Heart right ventricle (tissue), 16 donors: ENCODE results near the gene EMILIN1. TPM values are rescaled to one million over a fixed set of nuclear protein-coding genes. Genes with fewer than 3 reads are reported as not detected.
A peak's percentile ranks its signal among the peaks of the same experiment; 100 is the strongest.

Source experiments
- ATAC-seq, 8 donors: fragments of 200-7000 bp; cut with Tn5 transposase; one replicate each; pipeline ENCODE4 v1.9.1; 2020; ENCODE audit warnings: mild to moderate bottlenecking in 8 of 8, moderate library complexity in 8 of 8, moderate number of reproducible peaks in 1 of 8
- DNase-seq, 2 donors: peaks; one replicate each; pipeline ENCODE4 v3.0.0-alpha.2; 2020
- H3K27ac ChIP-seq, 10 donors: fragments of 200-600 bp; sonication (generic) in 2 of 10; one replicate each; pipeline versions ENCODE4 v1.5.0 to v1.8.0; 2020 to 2022; ENCODE audit warnings: mild to moderate bottlenecking in 3 of 10
- H3K27me3 ChIP-seq, 7 donors: fragments of 200-600 bp; one replicate each; pipeline ENCODE4 v1.8.0; 2021 to 2022; ENCODE audit warnings: mild to moderate bottlenecking in 2 of 7
- H3K36me3 ChIP-seq, 9 donors: fragments of 200-600 bp; sonication (generic) in 1 of 9; one replicate each; pipeline versions ENCODE4 v1.5.0 to v1.8.0; 2020 to 2022; ENCODE audit warnings: mild to moderate bottlenecking in 2 of 9
- H3K4me1 ChIP-seq, 9 donors: fragments of 200-600 bp; sonication (generic) in 1 of 9; one replicate each; pipeline versions ENCODE4 v1.5.0 to v1.8.0; 2020 to 2022; ENCODE audit warnings: mild to moderate bottlenecking in 4 of 9
- H3K4me3 ChIP-seq, 10 donors: fragments of 200-600 bp; sonication (generic) in 2 of 10; one replicate each; pipeline versions ENCODE4 v1.5.0 to v1.8.0; 2020 to 2022; ENCODE audit warnings: mild to moderate bottlenecking in 7 of 10, moderate library complexity in 2 of 10
- H3K9me3 ChIP-seq, 11 donors: fragments of 200-600 bp in 10 of 11; sonication (generic) in 2 of 11; one replicate each; pipeline versions ENCODE4 v1.5.0 to v1.8.0; 2013 to 2022; ENCODE audit warnings: mild to moderate bottlenecking in 2 of 11, control low read depth in 1 of 11, moderate library complexity in 1 of 11
- CTCF ChIP-seq, 9 donors: fragments of 200-600 bp; sonication (generic) in 2 of 9; IDR thresholded peaks; one replicate each; pipeline versions ENCODE4 v1.5.0 to v1.8.0; 2021 to 2022; ENCODE audit warnings: antibody characterized with exemption in 9 of 9, mild to moderate bottlenecking in 5 of 9, moderate library complexity in 1 of 9
- WGBS, 2 donors: extraction: QIAGEN DNeasy Blood & Tissue Kit; methylation state at CpG; one replicate each; pipeline ENCODE4 v1.1.7; 2013; ENCODE audit warnings: inconsistent platforms in 1 of 2; 5-methylcytosine and 5-hydroxymethylcytosine counted together
- intact Hi-C, 10 donors: fragments of 100-400 bp; cut with DNase I; formaldehyde crosslinking; loops; one replicate each; pipeline versions ENCODE4 v1.11.1 to v1.14.2; 2022
- long read RNA-seq, 3 donors: library from polyadenylated mRNA; unstranded; transcript quantifications; one replicate each; pipeline ENCODE4 v2.0.0, GENCODE V29; 2020 to 2021
- polyA plus RNA-seq, 2 donors: library from polyadenylated mRNA; stranded (reverse); fragments of 200-250 nt; gene quantifications; one replicate each; pipeline ENCODE4 v1.2.3, GENCODE V29; 2013
- total RNA-seq, 10 donors: library from RNA; stranded (reverse); fragmentation: NEBNext Ultra II Directional in 3 of 10; extraction: Animal tissue kit (Norgen Biotek cat#: 25700) in 3 of 10; gene quantifications; one replicate each; pipeline versions ENCODE4 v1.2.1 to v1.2.4, GENCODE V29; 2021 to 2023
- donor health status: Arrhythmogenic right ventricular cardiomyopathy.
- donor health status: ischemic (EF 13 %, LVEDD 7.1; RV severe dilation, severe dysfunction).
- donor health status: healthy with polysubstance abuse.
- donor health status: DM: no; HTN: yes; CAD: no.
- donor health status: DM: no; HTN: no; CAD: no.
- donor health status: ischemic (EF 25% LVEDD 6.9; RV normal size, moderate dysfunction).
- donor health status: ischemic (EF 25% LVEDD 5.7; RV mildly dilated, moderate dysfunction).
- donor health status: healthy.
- donor health status: DM: yes; HTN: yes; CAD: no.
- donor health status: Ischemic cardiomyopathy.
- donor health status: ischemic (EF 35%, LVEDD 5.7; RV mildly dilated, moderate dysfunction).
- donor health status: nonischemic (EF 11% LVEDD 7.7; RV severe dilation, severe dysfunction).
- donor health status: DM: yes; HTN: yes; CAD: no.
- donor health status: PGD.
- donor health status: ischemic (EF 29% LVEDD 5.4; RV normal size, mild dysfunction).
- donor health status: nonischemic (EF 23%, LVEDD 6.1; RV moderate dilation, normal function).

The EMILIN1 gene
- total RNA-seq = 10 to 100 TPM in 7 of 10 donors, 1 to 10 TPM in 3; 6.8 to 53.2 (median 12.2) TPM
- 10 to 100 TPM; 40.8 to 41.0 TPM for polyA plus RNA-seq
- long read RNA-seq, donor 1, partial matches to known transcripts = 4 of 6 reads
- long read RNA-seq, donor 1, other reads (novel, unspliced or antisense) = 2 of 6 reads
- long read RNA-seq, donor 2, partial matches to known transcripts = 3 of 3 reads
- long read RNA-seq, donor 2, other reads (novel, unspliced or antisense) = 0 of 3 reads
- long read RNA-seq, donor 3, partial matches to known transcripts = 1 of 1 reads
- long read RNA-seq, donor 3, other reads (novel, unspliced or antisense) = 0 of 1 reads

DNA sequence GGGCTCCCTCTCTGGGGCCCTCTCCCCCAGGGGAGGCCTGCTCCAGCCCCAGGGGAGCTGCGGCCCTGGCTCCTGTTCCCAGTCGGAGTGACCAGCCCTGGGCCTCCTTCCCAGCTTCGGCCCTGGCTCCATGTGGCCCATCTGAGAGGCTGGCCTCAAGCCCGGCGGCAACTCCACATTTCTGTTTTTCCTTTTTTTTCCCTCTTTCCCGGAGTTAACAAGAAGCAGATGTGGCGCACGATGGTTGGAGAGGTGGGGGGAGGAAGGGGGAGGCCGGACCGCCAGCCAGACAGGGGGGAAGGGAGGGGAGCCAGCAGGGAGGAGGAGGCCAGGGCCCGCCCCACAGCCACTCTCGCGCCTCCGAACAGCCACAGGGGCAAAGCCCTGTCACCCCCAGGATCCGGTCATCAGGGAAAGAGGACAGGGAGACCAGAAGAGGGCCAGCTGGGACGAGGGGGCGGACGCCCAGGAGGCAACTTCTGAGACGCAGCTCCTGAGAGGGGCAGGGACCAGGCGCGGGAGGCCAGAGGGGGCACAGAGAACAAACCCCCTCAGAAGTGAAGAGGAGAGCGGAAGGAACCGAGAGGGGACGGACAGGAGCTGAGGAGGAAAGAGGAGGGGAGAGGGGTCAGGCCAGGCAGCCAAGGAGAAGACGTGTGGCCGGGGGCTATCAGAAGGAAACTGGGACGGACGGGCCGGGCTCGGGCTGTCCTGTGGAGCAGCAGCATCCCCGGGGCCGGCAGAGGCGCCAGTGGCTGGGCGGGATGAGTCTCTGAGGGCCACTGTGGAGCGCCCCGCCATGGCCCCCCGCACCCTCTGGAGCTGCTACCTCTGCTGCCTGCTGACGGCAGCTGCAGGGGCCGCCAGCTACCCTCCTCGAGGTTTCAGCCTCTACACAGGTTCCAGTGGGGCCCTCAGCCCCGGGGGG is at the start of gene EMILIN1:
TSS of gene EMILIN1 (plus strand) at position 349 of the 928 bp plus-strand sequence. CDS start at position 800, 451 bp downstream.
- Histone ChIP-seq H3K27ac (peak within 1 kb of the TSS; percentile 76 to 90 (median 86)), H3K4me3 (peak within 1 kb of the TSS; percentile 26 to 68 (median 60)), H3K36me3 (peaks cover 0 to 13% (median 0%) of the 10 kb centered on the region in 9 donors), H3K4me1 (peaks cover 4 to 80% (median 59%) of the 10 kb centered on the region in 9 donors), H3K27me3 (no peaks in the 10 kb centered on the region), H3K9me3 (no peaks in the 10 kb centered on the region)
- intact Hi-C loops = no loop called here
- no peak for TF ChIP-seq CTCF (IDR thresholded peaks at IDR 0.05)
- DNase-seq = peak; percentile 86
- WGBS, 2 donors = 43 to 47% methylated on average over 37 to 41 of the region's 41 CpGs
- ATAC-seq = peak; percentile 45 to 83 (median 70)

GRCh38 chr2:27029051-27029450 is 49.4 kb upstream of the EMILIN1 start:
- Histone ChIP-seq H3K27ac (no peak overlapping the region), H3K36me3 (peaks cover 0 to 52% (median 4%) of the 10 kb centered on the region in 9 donors), H3K9me3 (no peaks in the 10 kb centered on the region), H3K27me3 (no peaks in the 10 kb centered on the region), H3K4me3 (no peak overlapping the region), H3K4me1 (peaks cover 0 to 19% (median 12%) of the 10 kb centered on the region in 9 donors)
- ATAC-seq (no peak), DNase-seq (no peak)
- TF ChIP-seq CTCF (IDR thresholded peaks at IDR 0.05) = no peak
- WGBS, 2 donors = 83 to 89% methylated on average over 2 of the region's 2 CpGs
- intact Hi-C loops = loop anchor here in 1 of 10 donors (10.0 kb wide), 1 partner anchor 184 kb away; the partner anchor contains the start of gene DPYSL5

DNA sequence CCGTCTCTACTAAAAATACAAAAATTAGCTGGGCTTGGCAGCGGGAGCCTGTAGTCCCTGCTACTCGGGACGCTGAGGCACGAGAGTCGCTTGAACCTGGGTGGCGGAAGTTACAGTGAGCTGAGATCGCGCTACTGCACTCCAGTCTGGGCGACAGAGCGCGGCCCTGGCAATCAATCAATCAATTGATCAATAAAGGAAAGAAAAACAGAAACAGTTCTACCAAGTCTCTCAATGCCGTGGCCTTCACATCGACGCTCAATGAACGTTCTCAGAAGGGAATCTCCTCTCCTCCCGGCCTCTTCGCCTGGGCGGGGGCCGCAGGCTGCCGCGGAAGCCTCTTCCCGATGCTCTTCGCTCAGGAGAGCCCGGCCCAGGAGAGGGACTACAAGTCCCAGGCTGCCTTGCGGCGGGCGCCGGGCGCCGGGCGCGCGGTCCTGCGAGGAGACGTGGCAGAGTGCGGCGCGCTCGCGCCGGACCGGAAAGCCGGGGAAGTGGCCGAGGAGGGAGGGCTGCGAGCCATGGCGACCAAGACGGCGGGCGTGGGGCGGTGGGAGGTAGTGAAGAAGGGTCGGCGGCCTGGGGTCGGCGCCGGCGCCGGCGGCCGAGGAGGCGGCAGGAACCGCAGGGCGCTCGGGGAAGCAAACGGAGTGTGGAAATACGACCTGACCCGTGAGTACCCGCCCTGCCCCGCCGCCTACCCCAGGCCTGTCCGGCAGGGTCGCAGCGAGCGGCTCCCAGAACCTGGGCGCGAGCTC is 45.7 kb upstream of the EMILIN1 start, which contains the start of gene TMEM214:
TSS of gene TMEM214 (plus strand) at position 471 of the 758 bp plus-strand sequence. CDS start at position 522, 51 bp downstream.
- Histone ChIP-seq H3K4me3 (peak within 1 kb of the TSS; percentile 68 to 97 (median 86)), H3K36me3 (peaks cover 0 to 47% (median 22%) of the 10 kb centered on the region in 9 donors), H3K4me1 (peaks cover 0 to 35% (median 24%) of the 10 kb centered on the region in 9 donors), H3K27me3 (no peaks in the 10 kb centered on the region), H3K27ac (peak within 1 kb of the TSS; percentile 76 to 96 (median 88)), H3K9me3 (no peaks in the 10 kb centered on the region)
- DNase-seq (peak; percentile 89 to 92), ATAC-seq (peak; percentile 97 to 99 (median 98))
- 1% methylated on average over 71 to 76 of the region's 76 CpGs for WGBS, 2 donors
- intact Hi-C loops = loop anchor here in 7 of 10 donors (2.0 to 10.0 kb wide), 4 partner anchors 50 to 55 kb away; partner anchors contain the start of gene KHK (in 5 of the 7)
- peak in 1 of 9 donors; percentile 19 for TF ChIP-seq CTCF (IDR thresholded peaks at IDR 0.05)
